IMR-90 (cell line): ENCODE measurements around the gene PMAIP1. TPM values are rescaled to one million over a fixed set of nuclear protein-coding genes. Genes with fewer than 3 reads are reported as not detected.
"Not testable (repeated sequence)": the region's sequence is repeated elsewhere in the genome, so short reads cannot be mapped to it uniquely, and the experiment has no call there.

ENCODE experiments used
- ATAC-seq: fragments of 200-7000 bp; cut with Tn5 transposase; 2 replicates; pipeline ENCODE4 v1.9.1; 2020; ENCODE audit warnings: low read depth, mild to moderate bottlenecking, moderate library complexity
- BruUV-seq: library from RNA; stranded (reverse); fragments of 400-500 nt; replicated peaks from 2 replicates; lab custom pipeline; 2021; lab: Mats Ljungman, UMichigan
- CTCF ChIA-PET: fragments of 300-600 bp; formaldehyde crosslinking; extraction: SDS; loops from one replicate; lab custom pipeline; 2021; ENCODE audit warnings: antibody characterized with exemption; lab: Yijun Ruan, JAX
- POLR2A ChIA-PET: fragments of 300-600 bp; sonication (Branson Sonifier 250); formaldehyde crosslinking; loops from one replicate; lab custom pipeline; 2022; ENCODE audit warnings: antibody characterized with exemption; ENCODE audit not compliant: unreplicated experiment; lab: Charles Lee
- DNase-seq: peaks from one replicate; pipeline ENCODE4 v3.0.0; 2013
- H2AFZ ChIP-seq: replicated peaks from 2 replicates; pipeline ENCODE3; 2013; ENCODE audit warnings: low read length, mild to moderate bottlenecking; ENCODE audit not compliant: poor library complexity
- H2AK5ac ChIP-seq: 2 replicates; pipeline ENCODE4 v1.6.1; 2013; ENCODE audit warnings: low read depth, low read length, inconsistent platforms
- H2AK9ac ChIP-seq: replicated peaks from 2 replicates; pipeline ENCODE3; 2013; ENCODE audit warnings: mild to moderate bottlenecking, low read depth, low read length, moderate library complexity; ENCODE audit not compliant: poor library complexity
- H2BK120ac ChIP-seq: 2 replicates; pipeline ENCODE4 v1.6.1; 2013; ENCODE audit warnings: low read depth, low read length, inconsistent platforms
- H2BK15ac ChIP-seq: 3 replicates; pipeline ENCODE4 v1.6.1; 2013; ENCODE audit warnings: low read depth, low read length, inconsistent platforms
- H2BK20ac ChIP-seq: 2 replicates; pipeline ENCODE4 v1.6.1; 2013; ENCODE audit warnings: low read depth, mild to moderate bottlenecking, inconsistent platforms, low read length, moderate library complexity
- H2BK5ac ChIP-seq: 2 replicates; pipeline ENCODE4 v1.6.1; 2013; ENCODE audit warnings: mild to moderate bottlenecking, low read depth, low read length, inconsistent platforms; ENCODE audit not compliant: poor library complexity, severe bottlenecking
- H3K14ac ChIP-seq: replicated peaks from 2 replicates; pipeline ENCODE4 v1.6.1; 2013; ENCODE audit warnings: low read depth, low read length, inconsistent platforms
- H3K18ac ChIP-seq: 2 replicates; pipeline ENCODE4 v1.6.1; 2013; ENCODE audit warnings: low read depth, low read length, control low read depth
- H3K23ac ChIP-seq: 2 replicates; pipeline ENCODE4 v1.6.1; 2013; ENCODE audit warnings: low read depth, low read length, inconsistent platforms
- H3K27ac ChIP-seq: 2 replicates; pipeline ENCODE4 v1.5.1; 2013; ENCODE audit warnings: mild to moderate bottlenecking, control low read depth, low read length; ENCODE audit not compliant: insufficient read depth
- H3K27me3 ChIP-seq: 2 replicates; pipeline ENCODE4 v1.6.1; 2013; ENCODE audit warnings: low read length; ENCODE audit not compliant: control insufficient read depth, insufficient read depth
- H3K36me3 ChIP-seq: 2 replicates; pipeline ENCODE4 v1.6.1; 2013; ENCODE audit warnings: low read length, mixed read lengths; ENCODE audit not compliant: control insufficient read depth, insufficient read depth
- H3K4ac ChIP-seq: 2 replicates; pipeline ENCODE4 v1.6.1; 2013; ENCODE audit warnings: low read depth, low read length, inconsistent platforms
- H3K4me1 ChIP-seq: 2 replicates; pipeline ENCODE4 v1.6.1; 2013; ENCODE audit warnings: low read length, mixed read lengths; ENCODE audit not compliant: control insufficient read depth, insufficient read depth
- H3K4me2 ChIP-seq: 2 replicates; pipeline ENCODE4 v1.6.1; 2013; ENCODE audit warnings: low read depth, mild to moderate bottlenecking, control low read depth, low read length, moderate library complexity
- H3K4me3 ChIP-seq: 2 replicates; pipeline ENCODE4 v1.5.1; 2013; ENCODE audit warnings: low read depth, mild to moderate bottlenecking, control low read depth, low read length, moderate library complexity; ENCODE audit not compliant: insufficient read depth
- H3K56ac ChIP-seq: 2 replicates; pipeline ENCODE4 v1.6.1; 2013; ENCODE audit warnings: low read length, inconsistent platforms; ENCODE audit not compliant: insufficient read depth; ENCODE audit errors: extremely low read depth
- H3K79me1 ChIP-seq, 2 experiments: 2 replicates each; pipeline ENCODE4 v1.6.1; 2013; ENCODE audit warnings: low read length in 2 of 2, inconsistent platforms in 1 of 2, low read depth in 1 of 2
- H3K9ac ChIP-seq: 2 replicates; pipeline ENCODE4 v1.6.1; 2013; ENCODE audit warnings: low read depth, low read length, control low read depth
- H3K9me1 ChIP-seq: 2 replicates; pipeline ENCODE4 v1.6.1; 2013; ENCODE audit warnings: low read length, inconsistent platforms; ENCODE audit not compliant: insufficient read depth
- H3K9me3 ChIP-seq: 2 replicates; pipeline ENCODE4 v1.6.1; 2013; ENCODE audit warnings: low read length; ENCODE audit not compliant: control insufficient read depth, insufficient read depth
- H4K20me1 ChIP-seq: 2 replicates; pipeline ENCODE4 v1.6.1; 2013; ENCODE audit warnings: low read length, inconsistent platforms; ENCODE audit not compliant: insufficient read depth
- H4K5ac ChIP-seq: 2 replicates; pipeline ENCODE4 v1.6.1; 2013; ENCODE audit warnings: mild to moderate bottlenecking, low read depth, low read length, control low read depth
- H4K8ac ChIP-seq, 2 experiments: 2 replicates each; pipeline ENCODE4 v1.6.1; 2013; ENCODE audit warnings: low read depth in 2 of 2, low read length in 2 of 2, control low read depth in 1 of 2, inconsistent platforms in 1 of 2
- H4K91ac ChIP-seq: 2 replicates; pipeline ENCODE4 v1.6.1; 2013; ENCODE audit warnings: low read depth, low read length, inconsistent platforms; ENCODE audit not compliant: insufficient read depth
- WGBS, 2 experiments: methylation state at CpG; one replicate each; pipeline versions ENCODE4 v1.1.5 to v1.1.7; 2013; ENCODE audit warnings: missing lambda C conversion rate in 2 of 2; ENCODE audit not compliant: insufficient read length in 1 of 2; ENCODE audit errors: extremely low coverage in 2 of 2; 5-methylcytosine and 5-hydroxymethylcytosine counted together
- dilution Hi-C: fragments of 300-500 bp; cut with HindIII; formaldehyde crosslinking; loops from one replicate; pipeline ENCODE4 v1.14.3; 2018; ENCODE audit warnings: low sequenced_read_pairs; ENCODE audit not compliant: unreplicated experiment
- in situ Hi-C: fragments of 300-500 bp; cut with MboI; formaldehyde crosslinking; loops from 3 replicates; pipeline ENCODE4 v1.14.3; 2019; ENCODE audit warnings: low sequenced_read_pairs, inconsistent platforms, mixed read lengths
- intact Hi-C: fragments of 100-400 bp; cut with micrococcal nuclease; formaldehyde crosslinking; loops from 2 replicates; pipeline ENCODE4 v1.10.0; 2022
- polyA plus RNA-seq, 3 experiments: library from polyadenylated mRNA; depleted of rRNA; stranded (reverse); fragments of >200 nt; gene quantifications; 2 replicates each; pipeline ENCODE4 v1.2.3, GENCODE V29; 2012; ENCODE audit warnings: low replicate concordance in 1 of 3
- total RNA-seq: library from RNA; depleted of rRNA; stranded (reverse); fragments of >200 nt; gene quantifications from 2 replicates; pipeline ENCODE4 v1.2.3, GENCODE V29; 2012

PMAIP1 gene
- total and polyA plus RNA-seq, 2 of the 4 experiments (the other 2 are of a cell fraction) = 14.0 to 30.1 TPM

DNA sequence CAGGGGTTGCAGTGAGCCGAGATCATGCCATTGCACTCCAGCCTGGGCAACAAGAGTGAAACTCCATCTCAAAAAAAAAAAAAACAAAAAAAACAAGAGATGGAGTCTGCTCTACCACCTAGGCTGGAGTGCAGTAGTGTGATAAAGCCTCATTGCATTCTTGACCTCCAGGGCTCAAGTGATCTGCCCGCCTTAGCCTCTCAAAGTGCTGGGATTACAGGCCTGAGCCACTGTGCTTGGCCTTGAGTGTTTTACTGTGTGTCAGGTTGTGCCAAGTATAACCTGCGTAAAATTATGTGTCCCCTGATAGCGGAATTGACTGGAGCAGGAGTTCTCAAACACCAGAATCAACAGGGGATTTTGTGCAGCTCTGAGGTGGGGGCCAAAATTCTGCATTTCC lies 45.8 kb upstream of the PMAIP1 start:
- H2AFZ ChIP-seq, H3K4me3 ChIP-seq, H3K56ac ChIP-seq, POLR2A ChIA-PET, H3K14ac ChIP-seq, H4K8ac ChIP-seq, H2BK20ac ChIP-seq, H3K4me1 ChIP-seq, ATAC-seq, H3K27ac ChIP-seq, H4K20me1 ChIP-seq, BruUV-seq, H4K91ac ChIP-seq, H2AK5ac ChIP-seq, H3K36me3 ChIP-seq, H3K9me3 ChIP-seq, H3K27me3 ChIP-seq, H2BK15ac ChIP-seq, H4K5ac ChIP-seq, H3K23ac ChIP-seq, H3K4ac ChIP-seq, DNase-seq, H3K9ac ChIP-seq, dilution Hi-C loops, H3K4me2 ChIP-seq, H2AK9ac ChIP-seq, H3K9me1 ChIP-seq, H2BK120ac ChIP-seq, H2BK5ac ChIP-seq, H3K79me1 ChIP-seq, H3K18ac ChIP-seq: not testable (repeated sequence)
- in situ Hi-C loops = loop anchor here (5.0 kb wide), 1 partner anchor 123 kb away; no protein-coding TSS in a partner anchor
- intact Hi-C loops = loop anchor here (5.0 kb wide), 1 partner anchor 693 kb away; no protein-coding TSS in a partner anchor
- WGBS, 2 experiments = 100% methylated on average over 3 of the region's 4 CpGs; no CpG with 5 or more reads in 1 of the 2 experiments
- CTCF ChIA-PET = interaction anchor here (0.9 kb wide), 1 partner anchor 13 kb away, joined by 3 read pairs; no protein-coding TSS in a partner anchor
